Fibroblast of lung (primary cell): Measurements from ENCODE around the gene AOAH. TPM values are rescaled to one million over a fixed set of nuclear protein-coding genes. Genes with fewer than 3 reads are reported as not detected.

Experiments used
- DNase-seq, 2 donors: peaks; one replicate each; pipeline versions ENCODE4 v3.0.0 to v3.0.0-alpha.2; 2010; ENCODE audit warnings: low read depth in 2 of 2
- H2AFZ ChIP-seq: 2 replicates; pipeline ENCODE4 v1.5.1; 2012; ENCODE audit warnings: low read length, control low read depth, inconsistent platforms
- H3K27ac ChIP-seq: 2 replicates; pipeline ENCODE4 v1.5.1; 2011; ENCODE audit warnings: low read length, control low read depth; ENCODE audit not compliant: insufficient read depth
- H3K27me3 ChIP-seq: 2 replicates; pipeline ENCODE4 v1.5.1; 2011; ENCODE audit warnings: mild to moderate bottlenecking, low read length; ENCODE audit not compliant: control insufficient read depth, insufficient read depth
- H3K36me3 ChIP-seq: 2 replicates; pipeline ENCODE4 v1.5.1; 2011; ENCODE audit warnings: low read length; ENCODE audit not compliant: control insufficient read depth, insufficient read depth
- H3K4me1 ChIP-seq: 2 replicates; pipeline ENCODE4 v1.5.1; 2011; ENCODE audit warnings: low read length; ENCODE audit not compliant: control insufficient read depth, insufficient read depth; ENCODE audit errors: extremely low read depth
- H3K4me2 ChIP-seq: 2 replicates; pipeline ENCODE4 v1.5.1; 2011; ENCODE audit warnings: low read length, control low read depth; ENCODE audit not compliant: insufficient read depth; ENCODE audit errors: extremely low read depth
- H3K4me3 ChIP-seq, 4 experiments: fragments of 200-600 bp in 1 of 4; sonication (generic) in 1 of 4; replicated peaks in 1 of 4; 2 replicates each; pipeline ENCODE4 v1.5.1; 2011 to 2016; ENCODE audit warnings: low read length in 4 of 4, low read depth in 3 of 4, mild to moderate bottlenecking in 3 of 4, control low read depth in 2 of 4, inconsistent platforms in 1 of 4, mixed read lengths in 1 of 4; ENCODE audit not compliant: insufficient read depth in 1 of 4; ENCODE audit errors: control extremely low read depth in 1 of 4
- H3K79me2 ChIP-seq: 2 replicates; pipeline ENCODE4 v1.5.1; 2012; ENCODE audit warnings: mild to moderate bottlenecking, low read length, inconsistent platforms; ENCODE audit not compliant: control insufficient read depth, insufficient read depth
- H3K9ac ChIP-seq: 2 replicates; pipeline ENCODE4 v1.5.1; 2011; ENCODE audit warnings: mild to moderate bottlenecking, low read length, control low read depth; ENCODE audit not compliant: insufficient read depth
- H3K9me3 ChIP-seq: 2 replicates; pipeline ENCODE4 v1.5.1; 2012; ENCODE audit warnings: low read depth, low read length; ENCODE audit not compliant: control insufficient read depth, insufficient read depth
- H4K20me1 ChIP-seq: 2 replicates; pipeline ENCODE4 v1.5.1; 2011; ENCODE audit warnings: low read length; ENCODE audit not compliant: control insufficient read depth, insufficient read depth; ENCODE audit errors: extremely low read depth
- EZH2 ChIP-seq: IDR thresholded peaks from 2 replicates; pipeline ENCODE4 v1.5.1; 2012; ENCODE audit warnings: low read length, control low read depth, mild to moderate bottlenecking; ENCODE audit errors: missing control alignments
- polyA plus RNA-seq, 2 donors: library from polyadenylated mRNA; depleted of rRNA in 1 of 2; stranded (reverse) in 1 of 2; unstranded in 1 of 2; fragments of >200 nt; gene quantifications; 2 replicates each; pipeline ENCODE4 v1.2.1, GENCODE V29; 2011 to 2012; ENCODE audit warnings: missing spikeins in 1 of 2
- total RNA-seq: library from RNA; depleted of rRNA; stranded (reverse); fragments of >200 nt; gene quantifications from 2 replicates; pipeline ENCODE4 v1.2.1, GENCODE V29; 2014
- TF ChIP-seq, protein P1 (sequence below), 2 donors: IDR thresholded peaks in 1 of 2; conservative IDR thresholded peaks in 1 of 2; 1 replicate in 1 of 2; 2 replicates in 1 of 2; pipeline ENCODE4 v1.5.1; 2011 to 2012; ENCODE audit warnings: low read length in 2 of 2, control low read depth in 1 of 2, inconsistent platforms in 1 of 2, low read depth in 1 of 2, mild to moderate bottlenecking in 1 of 2

The AOAH gene
- total and polyA plus RNA-seq, 2 donors (not counting 1 experiment from before 2014, with no cell fraction given): not detected

DNA sequence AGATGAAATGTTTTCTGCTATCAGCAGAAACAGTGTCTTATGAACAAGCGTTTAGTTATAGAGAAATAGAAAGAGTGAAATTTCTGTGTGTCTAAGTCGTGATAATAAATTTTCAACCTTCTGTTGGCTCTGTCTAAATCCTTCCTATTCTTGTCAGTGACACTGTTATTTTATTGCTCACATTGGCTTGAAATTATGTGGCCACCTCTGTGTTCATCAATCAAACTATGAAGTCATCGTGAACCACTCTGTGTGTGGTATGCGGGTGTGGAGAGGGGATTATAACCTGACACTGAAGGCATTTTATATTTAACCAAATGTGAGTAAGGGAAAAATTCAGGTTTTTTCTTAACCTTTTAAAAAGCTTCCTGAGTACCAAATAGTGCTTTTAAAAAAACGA lies 12.3 kb downstream of the AOAH start:
- H3K4me1 ChIP-seq: no peaks in the 10 kb centered on the region

DNA sequence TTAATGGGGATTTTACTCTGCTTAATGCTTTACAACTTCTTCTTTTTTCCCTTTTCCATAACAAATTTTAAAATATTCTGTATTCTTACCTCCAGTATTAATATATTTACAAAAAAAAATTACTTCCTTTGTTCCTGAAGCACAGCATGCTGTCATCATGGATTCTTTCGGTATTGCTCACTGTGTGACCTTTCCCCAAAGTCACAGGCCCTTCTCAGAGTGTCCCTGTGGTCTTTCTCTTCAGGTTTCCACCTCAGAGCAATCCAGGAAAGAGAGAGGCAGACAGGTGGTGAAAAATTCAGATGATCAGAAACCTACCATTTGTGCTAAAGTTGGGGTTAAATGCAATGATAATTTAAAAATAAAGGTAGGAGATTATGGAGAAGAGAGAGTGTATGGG lies 13.0 kb downstream of the AOAH start:
- Histone ChIP-seq H3K27ac (no peak overlapping the region), H3K79me2 (no peaks in the 10 kb centered on the region), H3K9me3 (no peaks in the 10 kb centered on the region), H4K20me1 (no peaks in the 10 kb centered on the region), H3K4me2 (no peak overlapping the region), H3K9ac (no peak overlapping the region), H3K4me1 (no peaks in the 10 kb centered on the region), H3K36me3 (no peaks in the 10 kb centered on the region), H2AFZ (no peak overlapping the region), H3K27me3 (no peaks in the 10 kb centered on the region), H3K4me3 (no peak overlapping the region)
- TF ChIP-seq, protein P1, sequence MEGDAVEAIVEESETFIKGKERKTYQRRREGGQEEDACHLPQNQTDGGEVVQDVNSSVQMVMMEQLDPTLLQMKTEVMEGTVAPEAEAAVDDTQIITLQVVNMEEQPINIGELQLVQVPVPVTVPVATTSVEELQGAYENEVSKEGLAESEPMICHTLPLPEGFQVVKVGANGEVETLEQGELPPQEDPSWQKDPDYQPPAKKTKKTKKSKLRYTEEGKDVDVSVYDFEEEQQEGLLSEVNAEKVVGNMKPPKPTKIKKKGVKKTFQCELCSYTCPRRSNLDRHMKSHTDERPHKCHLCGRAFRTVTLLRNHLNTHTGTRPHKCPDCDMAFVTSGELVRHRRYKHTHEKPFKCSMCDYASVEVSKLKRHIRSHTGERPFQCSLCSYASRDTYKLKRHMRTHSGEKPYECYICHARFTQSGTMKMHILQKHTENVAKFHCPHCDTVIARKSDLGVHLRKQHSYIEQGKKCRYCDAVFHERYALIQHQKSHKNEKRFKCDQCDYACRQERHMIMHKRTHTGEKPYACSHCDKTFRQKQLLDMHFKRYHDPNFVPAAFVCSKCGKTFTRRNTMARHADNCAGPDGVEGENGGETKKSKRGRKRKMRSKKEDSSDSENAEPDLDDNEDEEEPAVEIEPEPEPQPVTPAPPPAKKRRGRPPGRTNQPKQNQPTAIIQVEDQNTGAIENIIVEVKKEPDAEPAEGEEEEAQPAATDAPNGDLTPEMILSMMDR (conservative IDR thresholded peaks at IDR 0.05 in 1 of 2, IDR thresholded peaks at IDR 0.05 in 1 of 2; ENCODE audit: low read depth in 1 of 2, low read length in 2 of 2): no peak
- no peak for TF ChIP-seq EZH2
- no peak for DNase-seq

More for the DNA sequence above, 12.3 kb downstream of the AOAH start:
- no peak overlapping the region for H3K4me3 ChIP-seq
- no peaks in the 10 kb centered on the region for H3K79me2 ChIP-seq
- H4K20me1 ChIP-seq: no peaks in the 10 kb centered on the region
- DNase-seq: peak in 1 of 2 donors; percentile 66
- H2AFZ ChIP-seq: no peak overlapping the region
- no peaks in the 10 kb centered on the region for H3K36me3 ChIP-seq
- H3K27ac ChIP-seq: no peak overlapping the region
- no peak for TF ChIP-seq EZH2
- TF ChIP-seq, protein P1 (conservative IDR thresholded peaks at IDR 0.05 in 1 of 2, IDR thresholded peaks at IDR 0.05 in 1 of 2; ENCODE audit: low read depth in 1 of 2, low read length in 2 of 2): no peak
- no peaks in the 10 kb centered on the region for H3K27me3 ChIP-seq
- H3K4me2 ChIP-seq: no peak overlapping the region
- H3K9me3 ChIP-seq: no peaks in the 10 kb centered on the region
- H3K9ac ChIP-seq: no peak overlapping the region

GRCh38 chr7:36710186-36710791 lies 14.0 kb downstream of the AOAH start:
- Histone ChIP-seq H3K9ac (no peak overlapping the region), H4K20me1 (no peaks in the 10 kb centered on the region), H3K79me2 (no peaks in the 10 kb centered on the region), H3K4me2 (no peak overlapping the region), H3K9me3 (no peaks in the 10 kb centered on the region), H3K4me3 (no peak overlapping the region), H3K4me1 (no peaks in the 10 kb centered on the region), H3K27ac (no peak overlapping the region), H2AFZ (no peak overlapping the region), H3K27me3 (no peaks in the 10 kb centered on the region), H3K36me3 (no peaks in the 10 kb centered on the region)
- TF ChIP-seq, protein P1 (conservative IDR thresholded peaks at IDR 0.05 in 1 of 2, IDR thresholded peaks at IDR 0.05 in 1 of 2; ENCODE audit: low read depth in 1 of 2, low read length in 2 of 2): no peak
- TF ChIP-seq EZH2: no peak
- DNase-seq: peak in 1 of 2 donors; percentile 34
